Measurements from ENCODE around the gene CNTN4. TPM values are rescaled to one million over a fixed set of nuclear protein-coding genes. Genes with fewer than 3 reads are reported as not detected.

CNTN4 gene
- total RNA-seq, 1 experiment from 2014 or later, result 0.12 TPM

GRCh38 chr3:2218816-2219215 lies 120.2 kb downstream of the CNTN4 start:
- no TSS peak for BruUV-seq (replicated peaks)
- Mint-ChIP-seq H3K4me1 (ENCODE audit: insufficient read depth, unreplicated experiment) (no peaks in the 10 kb centered on the region), H3K27me3 (ENCODE audit: insufficient read depth, unreplicated experiment) (no peaks in the 10 kb centered on the region), H3K9me3 (ENCODE audit: unreplicated experiment) (no peaks in the 10 kb centered on the region), H3K36me3 (ENCODE audit: insufficient read depth, unreplicated experiment) (no peaks in the 10 kb centered on the region), H3K27ac (ENCODE audit: low read depth, unreplicated experiment) (no peak overlapping the region), H3K4me3 (ENCODE audit: unreplicated experiment) (no peak overlapping the region)
- no peak for DNase-seq (ENCODE audit: unreplicated experiment)
- POLR2A ChIA-PET, result no interaction called here
- CTCF ChIA-PET, result interaction anchor here (0.8 kb wide), 1 partner anchor 52 kb away, joined by 3 read pairs; no protein-coding TSS in a partner anchor
- no peak for TF ChIP-seq CTCF (IDR thresholded peaks at IDR 0.05; ENCODE audit: unreplicated experiment)
- intact Hi-C loops (cut with micrococcal nuclease), result no loop called here

- Mint-ChIP-seq H3K4me1 (ENCODE audit: insufficient read depth, unreplicated experiment) (no peaks in the 10 kb centered on the region), H3K36me3 (ENCODE audit: insufficient read depth, unreplicated experiment) (no peaks in the 10 kb centered on the region), H3K9me3 (ENCODE audit: unreplicated experiment) (no peaks in the 10 kb centered on the region), H3K4me3 (ENCODE audit: unreplicated experiment) (no peak overlapping the region), H3K27ac (ENCODE audit: low read depth, unreplicated experiment) (no peak overlapping the region), H3K27me3 (ENCODE audit: insufficient read depth, unreplicated experiment) (no peaks in the 10 kb centered on the region)
- POLR2A ChIA-PET, result no interaction called here
- BruUV-seq (replicated peaks), result no TSS peak
- intact Hi-C loops (cut with micrococcal nuclease), result no loop called here
- no peak for DNase-seq (ENCODE audit: unreplicated experiment)
- TF ChIP-seq CTCF (IDR thresholded peaks at IDR 0.05; ENCODE audit: unreplicated experiment), result no peak
- CTCF ChIA-PET, result interaction anchor here (0.6 kb wide), 2 partner anchors 109 to 688 kb away, joined by 3 read pairs; no protein-coding TSS in a partner anchor
These were observed 137.5 kb downstream of the CNTN4 start for GRCh38 chr3:2236203-2236602.

- Mint-ChIP-seq H3K9me3 (ENCODE audit: unreplicated experiment) (no peaks in the 10 kb centered on the region), H3K36me3 (ENCODE audit: insufficient read depth, unreplicated experiment) (no peaks in the 10 kb centered on the region), H3K4me3 (ENCODE audit: unreplicated experiment) (no peak overlapping the region), H3K27me3 (ENCODE audit: insufficient read depth, unreplicated experiment) (peaks cover 39% of the 10 kb centered on the region), H3K4me1 (ENCODE audit: insufficient read depth, unreplicated experiment) (no peaks in the 10 kb centered on the region), H3K27ac (ENCODE audit: low read depth, unreplicated experiment) (no peak overlapping the region)
- ChIA-PET CTCF (interaction anchor here (0.6 to 0.7 kb wide), 2 partner anchors 15 to 86 kb away, joined by 3 read pairs; no protein-coding TSS in a partner anchor), POLR2A (no interaction called here)
- DNase-seq (ENCODE audit: unreplicated experiment), result no peak
- no peak for TF ChIP-seq CTCF (IDR thresholded peaks at IDR 0.05; ENCODE audit: unreplicated experiment)
- BruUV-seq (replicated peaks), result no TSS peak
- intact Hi-C loops (cut with micrococcal nuclease), result no loop called here
These were observed 145.5 kb downstream of the CNTN4 start for GRCh38 chr3:2244137-2244536.

GRCh38 chr3:2246873-2247648 lies 148.4 kb downstream of the CNTN4 start:
- no peak overlapping the region for H3K4me3 Mint-ChIP-seq (ENCODE audit: unreplicated experiment)
- H3K36me3 Mint-ChIP-seq (ENCODE audit: insufficient read depth, unreplicated experiment), result no peaks in the 10 kb centered on the region
- TF ChIP-seq CTCF (IDR thresholded peaks at IDR 0.05; ENCODE audit: unreplicated experiment), result no peak
- DNase-seq (ENCODE audit: unreplicated experiment), result no peak
- no peaks in the 10 kb centered on the region for H3K4me1 Mint-ChIP-seq (ENCODE audit: insufficient read depth, unreplicated experiment)
- ChIA-PET CTCF (no interaction called here), POLR2A (no interaction called here)
- BruUV-seq (replicated peaks), result no TSS peak
- intact Hi-C loops (cut with micrococcal nuclease), result no loop called here
- no peaks in the 10 kb centered on the region for H3K9me3 Mint-ChIP-seq (ENCODE audit: unreplicated experiment)
- H3K27ac Mint-ChIP-seq (ENCODE audit: low read depth, unreplicated experiment), result no peak overlapping the region
- H3K27me3 Mint-ChIP-seq (ENCODE audit: insufficient read depth, unreplicated experiment), result peaks cover 47% of the 10 kb centered on the region
